Fibroblast of the aortic adventitia (primary cell): Measurements from ENCODE around the gene SOCS7. TPM values are rescaled to one million over a fixed set of nuclear protein-coding genes. Genes with fewer than 3 reads are reported as not detected.

Experiments used
- DNase-seq: peaks from one replicate; pipeline ENCODE4 v3.0.0-alpha.2; 2010; ENCODE audit warnings: low read depth
- H3K4me3 ChIP-seq: 2 replicates; pipeline ENCODE4 v1.5.1; 2011; ENCODE audit warnings: low read depth, mild to moderate bottlenecking, control low read depth, low read length, moderate library complexity
- CTCF ChIP-seq: IDR thresholded peaks from 2 replicates; pipeline ENCODE4 v1.5.1; 2011; ENCODE audit warnings: mild to moderate bottlenecking, low read length, control low read depth, inconsistent platforms; ENCODE audit not compliant: insufficient read depth
- total RNA-seq: library from RNA; depleted of rRNA; stranded (reverse); fragments of >200 nt; gene quantifications from 2 replicates; pipeline ENCODE4 v1.2.3, GENCODE V29; 2012; ENCODE audit warnings: low replicate concordance

The SOCS7 gene
- total RNA-seq, 1 donor = 11.7 TPM

DNA sequence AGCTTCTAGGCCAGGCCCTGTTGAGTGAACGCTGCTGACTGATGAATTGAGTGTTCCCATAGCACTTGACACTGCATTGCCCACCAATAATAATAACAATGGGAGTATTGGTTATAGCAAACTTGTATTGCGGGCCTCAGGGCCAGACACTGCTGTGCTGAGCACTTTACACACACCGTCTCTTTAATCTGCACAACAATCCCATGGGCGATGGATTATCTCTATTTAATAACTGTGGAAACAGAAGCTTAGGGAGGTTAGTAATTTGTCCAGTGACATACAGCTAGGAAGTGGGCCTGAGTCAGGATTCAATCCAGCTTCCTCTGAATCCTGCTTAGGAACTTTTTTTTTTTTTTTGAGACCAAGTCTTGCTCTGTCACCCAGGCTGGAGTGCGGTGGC is 87.8 kb downstream of the SOCS7 start:
- no peak overlapping the region for H3K4me3 ChIP-seq
- TF ChIP-seq CTCF = no peak
- DNase-seq = no peak

- H3K4me3 ChIP-seq = no peak overlapping the region
- no peak for TF ChIP-seq CTCF
- DNase-seq = no peak
These were observed 89.2 kb downstream of the SOCS7 start for GRCh38 chr17:38440614-38441397.

GRCh38 chr17:38441429-38442061 is 89.9 kb downstream of the SOCS7 start:
- no peak overlapping the region for H3K4me3 ChIP-seq
- DNase-seq = no peak
- TF ChIP-seq CTCF = no peak

GRCh38 chr17:38442548-38442947 is 90.9 kb downstream of the SOCS7 start:
- peak; percentile 65 for DNase-seq
- TF ChIP-seq CTCF = no peak
- H3K4me3 ChIP-seq = no peak overlapping the region

GRCh38 chr17:38443356-38444031 is 91.8 kb downstream of the SOCS7 start:
- no peak for DNase-seq
- no peak overlapping the region for H3K4me3 ChIP-seq
- TF ChIP-seq CTCF = no peak

DNA sequence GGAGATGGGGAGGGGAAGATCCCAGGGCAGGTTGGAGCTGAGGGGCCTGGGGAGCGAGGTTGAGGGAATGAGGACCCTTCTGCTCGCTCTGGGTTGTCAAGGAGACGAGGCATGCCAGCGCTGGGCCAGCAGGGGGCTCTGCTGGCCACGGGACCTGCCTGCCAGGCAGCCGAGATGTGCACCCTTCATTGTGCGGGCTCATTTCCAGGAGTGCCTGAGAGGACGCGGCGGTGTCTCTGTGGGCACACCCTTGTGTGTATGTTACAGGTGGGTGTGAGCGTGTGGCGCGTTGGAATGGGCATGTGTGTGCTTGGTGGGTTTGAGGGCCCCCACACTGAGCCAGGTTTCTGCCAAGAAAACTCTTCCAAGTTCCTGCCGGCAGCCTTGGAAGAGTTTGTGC is 92.5 kb downstream of the SOCS7 start:
- DNase-seq = peak; percentile 57
- H3K4me3 ChIP-seq = no peak overlapping the region
- peak; percentile 92 for TF ChIP-seq CTCF
